ENCODE measurements around the gene UGT1A4. TPM values are rescaled to one million over a fixed set of nuclear protein-coding genes. Genes with fewer than 3 reads are reported as not detected.

Gene UGT1A4
- total and polyA plus RNA-seq, 9 of the 15 experiments (the other 6 are each of a cell fraction or from before 2014, with no cell fraction given) = not detected

- intact Hi-C loops (cut with micrococcal nuclease) = no loop called here
- Histone ChIP-seq H3K79me2 (ENCODE audit: control insufficient read depth, insufficient read depth, low read length) (no peaks in the 10 kb centered on the region), H3K27me3 (ENCODE audit: control insufficient read depth in 2 of 2, insufficient read depth in 2 of 2, low read length in 2 of 2) (peaks cover 0 to 16% of the 10 kb centered on the region in 2 experiments; a peak in 3 of 5 replicates), H2AFZ (ENCODE audit: low read depth, low read length) (no peak overlapping the region), H3K27ac (ENCODE audit: extremely low read depth, low read depth, low read length) (no peak overlapping the region), H3K9ac (ENCODE audit: insufficient read depth in 1 of 2, low read depth in 2 of 2, low read length in 2 of 2) (no peak overlapping the region), H3K4me3 (no peak overlapping the region), H3K4me2 (ENCODE audit: insufficient read depth, low read length) (no peak overlapping the region), H3K36me3 (ENCODE audit: control insufficient read depth, insufficient read depth, low read length) (no peaks in the 10 kb centered on the region), H3K4me1 (replicated peaks in 1 of 2; ENCODE audit: control insufficient read depth in 2 of 2, insufficient read depth in 2 of 2, low read length in 2 of 2) (no peaks in the 10 kb centered on the region), H3K9me3 (replicated peaks; ENCODE audit: control insufficient read depth, insufficient read depth, low read depth, low read length) (no peaks in the 10 kb centered on the region), H3K9me1 (ENCODE audit: control insufficient read depth, insufficient read depth, low read length) (no peaks in the 10 kb centered on the region), H4K20me1 (replicated peaks; ENCODE audit: control insufficient read depth, insufficient read depth, low read length) (no peaks in the 10 kb centered on the region)
- no TSS peak for BruUV-seq (replicated peaks)
- DNase-seq (ENCODE audit: extremely low read depth in 1 of 4, low spot score in 3 of 4) = no peak
- no peak for TF ChIP-seq ARHGAP35 (IDR thresholded peaks at IDR 0.05; ENCODE audit: partially characterized antibody)
- TF ChIP-seq NFE2 (IDR thresholded peaks at IDR 0.05; ENCODE audit: low read depth) = no peak
- TF ChIP-seq NONO (IDR thresholded peaks at IDR 0.05; ENCODE audit: low read depth in 2 of 2, low read length in 1 of 2) = no peak
- no peak for TF ChIP-seq HSF4 (CRISPR knock-in tag; IDR thresholded peaks at IDR 0.05; ENCODE audit: borderline replicate concordance)
- no peak for TF ChIP-seq THAP7 (CRISPR knock-in tag; IDR thresholded peaks at IDR 0.05)
- no peak for TF ChIP-seq MEIS2 (IDR thresholded peaks at IDR 0.05; ENCODE audit: partially characterized antibody)
- no peak for TF ChIP-seq SMAD3 (CRISPR knock-in tag; conservative IDR thresholded peaks at IDR 0.05)
- no peak for TF ChIP-seq SUPT5H (IDR thresholded peaks at IDR 0.05)
- no peak for TF ChIP-seq JUND (IDR thresholded peaks at IDR 0.05; ENCODE audit: borderline replicate concordance, low read depth, low read length)
- no peak for TF ChIP-seq JUND (tag; IDR thresholded peaks at IDR 0.05; ENCODE audit: borderline replicate concordance, low read depth, low read length)
- no peak for TF ChIP-seq FOXJ2 (tag; IDR thresholded peaks at IDR 0.05)
- TF ChIP-seq NFIX (CRISPR knock-in tag; IDR thresholded peaks at IDR 0.05; ENCODE audit: low read depth) = no peak
- TF ChIP-seq ERF (CRISPR knock-in tag; IDR thresholded peaks at IDR 0.05) = no peak
- no peak for TF ChIP-seq PCBP1 (IDR thresholded peaks at IDR 0.05; ENCODE audit: low read depth, low read length, poor library complexity, severe bottlenecking)
- TF ChIP-seq ZNF584 (CRISPR knock-in tag; IDR thresholded peaks at IDR 0.05; ENCODE audit: low read depth) = no peak
- TF ChIP-seq NCOR1 (IDR thresholded peaks at IDR 0.05) = no peak
- no peak for TF ChIP-seq ELF1 (tag; IDR thresholded peaks at IDR 0.05)
- TF ChIP-seq DMBX1 (CRISPR knock-in tag; IDR thresholded peaks at IDR 0.05; ENCODE audit: borderline replicate concordance) = no peak
- no peak for TF ChIP-seq MTA3 (IDR thresholded peaks at IDR 0.05; ENCODE audit: borderline replicate concordance)
- TF ChIP-seq MBD1 (CRISPR knock-in tag; IDR thresholded peaks at IDR 0.05) = no peak
- no peak for TF ChIP-seq ZFX (CRISPR knock-in tag; IDR thresholded peaks at IDR 0.05)
- WGBS (ENCODE audit: insufficient coverage, low coverage, missing lambda C conversion rate) = 0% methylated on average over 2 of the region's 3 CpGs
- ChIA-PET CTCF (ENCODE audit: low intra/inter-chr PET ratio) (no interaction called here), POLR2A (no interaction called here)
- ATAC-seq = no peak
- in situ Hi-C loops (cut with MboI) = no loop called here
- FAIRE-seq = no peak
Observed at GRCh38 chr2:233764761-233765160, 46.2 kb downstream of the UGT1A4 start.

Data from K562 (cell line).